GM12865 (cell line): Measurements from ENCODE around the gene TK1.
"Not testable (repeated sequence)": the region's sequence is repeated elsewhere in the genome, so short reads cannot be mapped to it uniquely, and the experiment has no call there.

Experiments used
- DNase-seq: peaks from one replicate; pipeline ENCODE4 v3.0.0; 2010; ENCODE audit warnings: low read depth
- H3K4me3 ChIP-seq: 2 replicates; pipeline ENCODE4 v1.5.1; 2011; ENCODE audit warnings: mild to moderate bottlenecking, low read depth, low read length, control low read depth
- CTCF ChIP-seq: IDR thresholded peaks from 2 replicates; pipeline ENCODE4 v1.5.1; 2011; ENCODE audit warnings: low read length, control low read depth, low read depth, inconsistent platforms; ENCODE audit not compliant: insufficient read depth; ENCODE audit errors: missing control alignments

Gene TK1

GRCh38 chr17:78143214-78144146 is 43.4 kb downstream of the TK1 start:
- no peak overlapping the region for H3K4me3 ChIP-seq
- no peak for DNase-seq
- TF ChIP-seq CTCF = no peak

GRCh38 chr17:78142119-78142861 is 44.6 kb downstream of the TK1 start:
- no peak overlapping the region for H3K4me3 ChIP-seq
- TF ChIP-seq CTCF = no peak
- no peak for DNase-seq

- no peak for DNase-seq
- H3K4me3 ChIP-seq = no peak overlapping the region
- TF ChIP-seq CTCF = no peak
These were observed 45.3 kb downstream of the TK1 start for GRCh38 chr17:78141437-78142118.

- no peak overlapping the region for H3K4me3 ChIP-seq
- no peak for TF ChIP-seq CTCF
- peak; percentile 99 for DNase-seq
These were observed 46.4 kb downstream of the TK1 start for GRCh38 chr17:78140169-78141051.

- H3K4me3 ChIP-seq, DNase-seq: not testable (repeated sequence)
These were observed 47.0 kb downstream of the TK1 start for GRCh38 chr17:78139861-78140168.

- DNase-seq = no peak
- TF ChIP-seq CTCF = no peak
These were observed 48.4 kb downstream of the TK1 start for GRCh38 chr17:78138204-78139060.

More at GRCh38 chr17:78138204-78139060, 48.4 kb downstream of the TK1 start:
- no peak overlapping the region for H3K4me3 ChIP-seq
